Omental fat pad (tissue), 4 donors: ENCODE measurements around the gene RALGDS. TPM values are rescaled to one million over a fixed set of nuclear protein-coding genes. Genes with fewer than 3 reads are reported as not detected.
A peak's percentile ranks its signal among the peaks of the same experiment; 100 is the strongest.

Source experiments
- ATAC-seq: fragments of 150-250 bp; one replicate; pipeline ENCODE4 v1.9.1; 2016; ENCODE audit warnings: mild to moderate bottlenecking, moderate library complexity; ENCODE audit not compliant: low FRiP score
- DNase-seq: peaks from one replicate; pipeline ENCODE4 v3.0.0-alpha.2; 2019; ENCODE audit warnings: low spot score
- total RNA-seq, 4 donors: library from RNA; depleted of rRNA; stranded (reverse); fragments of >200 nt; gene quantifications; one replicate each; pipeline ENCODE4 v1.1.0, GENCODE V29; 2016
- TF ChIP-seq, protein P1 (sequence below), 3 donors: fragments of 450-650 bp; IDR thresholded peaks; one replicate each; pipeline ENCODE4 v1.5.1; 2016 to 2017; ENCODE audit warnings: antibody characterized with exemption in 3 of 3, mild to moderate bottlenecking in 3 of 3, moderate library complexity in 2 of 3

RALGDS gene
- total RNA-seq, 4 donors from 2014 or later, result 33.9 to 177 (median 68.9) TPM

DNA sequence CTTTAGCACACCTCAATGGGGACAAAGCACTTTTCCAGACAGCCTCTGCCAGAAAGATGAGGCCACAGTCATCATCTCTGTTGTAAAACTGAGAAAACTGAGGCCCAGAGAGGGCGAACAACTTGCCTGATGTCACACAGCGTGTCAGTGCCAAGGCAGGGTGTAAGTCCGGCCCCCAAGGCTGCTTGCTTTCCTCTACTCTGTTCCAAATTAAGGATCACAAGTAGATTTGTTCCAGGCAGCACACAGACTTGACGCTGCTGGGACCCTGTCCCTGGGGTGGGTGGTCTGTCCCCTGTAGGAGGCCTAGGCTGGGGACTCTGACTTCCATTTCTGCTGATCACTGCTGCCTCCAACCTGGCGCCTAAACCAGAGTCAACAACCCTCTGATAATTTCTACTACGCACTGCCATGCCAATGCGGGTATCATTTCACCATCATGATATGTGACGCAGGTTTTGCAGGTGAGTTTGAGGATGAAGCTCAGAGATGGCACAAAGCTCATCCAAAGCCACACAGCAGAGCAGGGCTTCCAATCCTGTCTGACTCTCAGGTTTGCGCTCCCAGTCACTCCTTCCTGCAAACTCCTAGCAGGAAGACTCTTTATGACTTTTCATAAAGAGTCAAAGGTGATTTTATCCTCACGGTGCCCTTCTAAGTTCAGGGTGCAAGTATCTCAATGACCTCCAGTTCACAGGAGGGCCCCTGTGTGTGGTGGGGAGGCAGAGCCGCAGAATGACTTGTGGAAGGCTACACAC, 13.5 kb upstream of the RALGDS start:
- ATAC-seq (no peak), DNase-seq (no peak)
- TF ChIP-seq, protein P1, sequence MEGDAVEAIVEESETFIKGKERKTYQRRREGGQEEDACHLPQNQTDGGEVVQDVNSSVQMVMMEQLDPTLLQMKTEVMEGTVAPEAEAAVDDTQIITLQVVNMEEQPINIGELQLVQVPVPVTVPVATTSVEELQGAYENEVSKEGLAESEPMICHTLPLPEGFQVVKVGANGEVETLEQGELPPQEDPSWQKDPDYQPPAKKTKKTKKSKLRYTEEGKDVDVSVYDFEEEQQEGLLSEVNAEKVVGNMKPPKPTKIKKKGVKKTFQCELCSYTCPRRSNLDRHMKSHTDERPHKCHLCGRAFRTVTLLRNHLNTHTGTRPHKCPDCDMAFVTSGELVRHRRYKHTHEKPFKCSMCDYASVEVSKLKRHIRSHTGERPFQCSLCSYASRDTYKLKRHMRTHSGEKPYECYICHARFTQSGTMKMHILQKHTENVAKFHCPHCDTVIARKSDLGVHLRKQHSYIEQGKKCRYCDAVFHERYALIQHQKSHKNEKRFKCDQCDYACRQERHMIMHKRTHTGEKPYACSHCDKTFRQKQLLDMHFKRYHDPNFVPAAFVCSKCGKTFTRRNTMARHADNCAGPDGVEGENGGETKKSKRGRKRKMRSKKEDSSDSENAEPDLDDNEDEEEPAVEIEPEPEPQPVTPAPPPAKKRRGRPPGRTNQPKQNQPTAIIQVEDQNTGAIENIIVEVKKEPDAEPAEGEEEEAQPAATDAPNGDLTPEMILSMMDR (IDR thresholded peaks at IDR 0.05), result no peak

DNA sequence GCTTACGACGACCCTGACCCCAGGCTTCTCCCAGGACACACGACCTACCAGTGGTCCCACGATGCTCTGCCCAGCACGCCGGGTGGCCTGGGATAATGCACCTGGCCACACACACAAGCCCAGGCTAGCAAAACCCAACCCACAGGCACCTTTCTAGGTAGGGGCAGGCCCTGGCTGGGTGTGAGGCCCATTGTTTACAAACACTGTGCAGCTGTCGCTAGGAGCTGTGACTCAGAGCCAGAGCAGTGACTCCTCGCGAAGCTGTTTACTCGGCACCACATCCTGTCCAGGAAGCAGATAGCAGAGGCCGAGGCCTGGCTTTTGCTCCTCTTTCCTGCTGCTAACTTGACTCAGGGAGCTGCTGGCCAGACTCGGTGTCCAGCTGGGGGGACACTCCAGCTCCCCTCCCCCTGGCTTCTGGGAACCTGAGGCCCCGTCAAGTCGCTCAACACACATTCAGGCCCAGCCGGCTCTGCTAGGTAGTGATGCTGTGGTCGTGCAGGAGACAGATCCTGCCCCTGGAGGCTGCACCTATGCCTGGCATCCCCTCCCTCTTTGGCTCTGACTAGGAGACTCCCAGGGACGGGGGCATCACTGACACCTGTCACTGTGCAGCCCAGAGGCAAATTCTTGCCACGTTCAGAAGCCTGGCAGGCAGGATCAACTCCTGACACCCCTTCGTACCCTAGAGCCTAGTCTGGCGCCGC, 12.8 kb upstream of the RALGDS start:
- ATAC-seq (peak; percentile 78), DNase-seq (peak; percentile 73)
- TF ChIP-seq, protein P1 (IDR thresholded peaks at IDR 0.05), result no peak

DNA sequence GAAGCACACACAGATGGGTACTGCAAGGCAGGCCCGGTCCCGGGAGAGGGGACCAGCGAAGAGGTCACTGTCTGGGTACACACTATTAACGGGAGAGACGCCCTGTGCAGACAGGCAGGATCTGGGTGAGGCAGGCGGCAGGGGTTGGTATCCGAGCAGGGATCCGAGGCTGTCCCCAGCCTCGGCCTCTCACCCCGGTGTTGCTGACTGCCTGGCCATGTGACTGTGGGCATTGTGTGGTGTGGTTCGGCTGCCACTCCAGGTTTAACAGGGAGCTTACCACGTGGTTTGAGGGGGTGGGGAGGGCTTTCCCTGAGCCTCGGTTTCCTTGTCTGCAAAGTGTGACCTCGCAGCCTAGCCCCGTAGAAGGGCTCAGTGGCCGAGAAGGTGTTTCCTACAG, 11.1 kb upstream of the RALGDS start:
- TF ChIP-seq, protein P1 (IDR thresholded peaks at IDR 0.05), result no peak
- DNase-seq (no peak), ATAC-seq (no peak)

DNA sequence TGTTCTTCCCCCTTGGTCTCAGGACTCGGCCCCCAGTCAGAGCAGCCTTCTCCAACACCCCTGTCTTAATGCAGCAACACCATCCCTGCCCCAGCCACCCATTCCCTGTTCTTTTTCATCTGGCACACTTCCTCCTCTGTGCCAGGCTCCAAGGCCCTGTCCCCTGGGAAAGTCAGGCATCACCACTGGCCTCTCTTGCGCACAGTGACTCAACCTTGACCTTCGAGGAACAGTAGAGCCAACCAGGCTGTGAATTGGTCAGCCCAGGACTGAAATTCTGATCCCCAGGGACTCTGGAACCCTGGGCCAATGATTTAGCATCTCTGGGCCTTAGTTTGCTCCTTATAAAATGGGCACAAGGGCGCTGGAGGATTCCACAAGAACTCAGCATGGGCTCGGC, 10.5 kb upstream of the RALGDS start:
- ATAC-seq (no peak), DNase-seq (no peak)
- TF ChIP-seq, protein P1 (IDR thresholded peaks at IDR 0.05), result no peak

DNA sequence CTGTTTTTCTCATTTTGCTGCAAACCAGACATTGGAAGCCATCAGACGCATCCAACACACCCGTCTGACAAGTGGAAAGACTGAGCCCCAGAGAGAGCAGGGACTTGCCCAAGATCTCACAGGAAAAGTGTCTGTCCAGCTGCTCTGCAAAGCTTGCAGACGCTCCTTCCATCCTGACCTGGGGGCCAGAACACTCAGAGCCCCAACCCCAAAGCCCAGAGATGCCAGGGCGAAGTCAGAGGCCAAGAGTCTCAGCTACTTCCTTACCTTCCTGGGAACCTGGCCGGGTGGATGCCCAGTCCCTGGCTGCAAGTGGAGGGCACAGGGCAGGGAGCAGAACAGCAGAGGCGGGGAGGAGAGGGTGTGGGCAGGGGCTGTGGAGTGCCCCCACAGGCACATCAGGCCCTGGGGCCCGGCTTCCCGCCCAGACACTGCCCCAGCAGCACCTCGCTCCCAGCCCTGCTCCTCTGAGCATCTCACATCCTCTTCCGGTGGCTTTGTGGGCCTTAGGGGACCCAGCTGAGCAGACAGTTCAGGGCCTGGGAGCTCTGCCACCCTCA, 9.7 kb upstream of the RALGDS start:
- no peak for ATAC-seq
- TF ChIP-seq, protein P1 (IDR thresholded peaks at IDR 0.05), result no peak
- no peak for DNase-seq

DNA sequence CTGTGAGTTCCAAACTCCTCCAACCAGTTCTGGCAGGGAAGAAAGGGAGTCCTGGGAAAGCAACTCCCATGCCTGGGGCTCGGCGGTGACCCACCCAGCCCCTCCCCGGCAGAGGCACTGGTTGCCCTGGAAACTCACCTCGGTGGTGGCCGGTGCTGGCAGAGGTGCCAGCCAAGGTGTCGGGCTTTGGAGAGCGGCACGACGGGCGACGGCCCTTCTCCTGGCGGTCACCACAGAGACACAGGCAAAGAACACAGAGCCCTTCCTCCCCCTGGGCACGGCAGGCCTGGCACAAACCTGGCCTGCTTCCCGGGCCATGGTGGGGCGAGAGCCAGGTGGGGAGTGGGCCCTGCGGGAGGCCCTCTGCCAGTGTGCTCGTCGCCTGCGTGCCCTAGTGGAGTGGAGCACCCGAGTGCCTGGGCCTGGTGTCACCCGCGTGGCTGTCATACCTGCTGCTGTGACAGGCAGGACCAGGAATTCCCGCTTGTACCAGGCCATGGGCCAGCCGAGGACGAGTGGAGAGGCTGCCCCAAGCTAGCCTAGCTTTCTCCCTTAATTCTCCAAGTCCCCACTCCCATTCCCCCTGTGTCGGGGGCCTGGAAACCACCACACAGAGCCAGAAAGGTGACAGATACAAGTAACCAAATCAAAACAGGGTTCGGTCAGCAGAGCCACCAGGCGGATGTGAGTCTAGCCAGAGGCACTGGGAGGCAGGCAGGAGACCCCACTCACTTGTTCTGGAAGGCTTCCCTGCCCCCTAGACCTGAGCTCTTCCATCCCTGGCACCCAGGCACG, 8.2 kb upstream of the RALGDS start:
- TF ChIP-seq, protein P1 (IDR thresholded peaks at IDR 0.05), result no peak
- ATAC-seq (no peak), DNase-seq (no peak)
